Stimulated activated naive B cell treated with anti-CD40 and anti-IgM and Interleukin-4, amounts not matched to agents 10 μg/mL and 1 μg/mL and 100 μg/mL, for 72 hours (primary cell): ENCODE results near the gene GABBR2.

Source experiments
- ATAC-seq, 2 donors: fragments of 150-1000 bp; cut with Tn5 transposase; replicated peaks; 2 replicates each; pipeline ENCODE4 v1.10.0; 2021; ENCODE audit warnings: moderate library complexity in 1 of 2
- DNase-seq: peaks from one replicate; pipeline ENCODE4 v3.0.0; 2021
- H3K27ac Mint-ChIP-seq: one replicate; pipeline ENCODE4 v1.8.0; 2022; ENCODE audit warnings: mild to moderate bottlenecking, mixed read lengths
- H3K27me3 Mint-ChIP-seq, 2 donors: one replicate each; pipeline ENCODE4 v1.8.0; 2022; ENCODE audit warnings: mixed read lengths in 2 of 2
- H3K36me3 Mint-ChIP-seq, 2 donors: one replicate each; pipeline ENCODE4 v1.8.0; 2022; ENCODE audit warnings: mixed read lengths in 2 of 2, mild to moderate bottlenecking in 1 of 2
- H3K4me1 Mint-ChIP-seq, 2 donors: one replicate each; pipeline ENCODE4 v1.8.0; 2022; ENCODE audit warnings: mixed read lengths in 2 of 2, mild to moderate bottlenecking in 1 of 2
- H3K4me3 Mint-ChIP-seq, 2 donors: one replicate each; pipeline ENCODE4 v1.8.0; 2022; ENCODE audit warnings: mild to moderate bottlenecking in 2 of 2, mixed read lengths in 2 of 2, moderate library complexity in 1 of 2
- H3K9me3 Mint-ChIP-seq, 2 donors: one replicate each; pipeline ENCODE4 v1.8.0; 2022; ENCODE audit warnings: mixed read lengths in 2 of 2, mild to moderate bottlenecking in 1 of 2

The GABBR2 gene

DNA sequence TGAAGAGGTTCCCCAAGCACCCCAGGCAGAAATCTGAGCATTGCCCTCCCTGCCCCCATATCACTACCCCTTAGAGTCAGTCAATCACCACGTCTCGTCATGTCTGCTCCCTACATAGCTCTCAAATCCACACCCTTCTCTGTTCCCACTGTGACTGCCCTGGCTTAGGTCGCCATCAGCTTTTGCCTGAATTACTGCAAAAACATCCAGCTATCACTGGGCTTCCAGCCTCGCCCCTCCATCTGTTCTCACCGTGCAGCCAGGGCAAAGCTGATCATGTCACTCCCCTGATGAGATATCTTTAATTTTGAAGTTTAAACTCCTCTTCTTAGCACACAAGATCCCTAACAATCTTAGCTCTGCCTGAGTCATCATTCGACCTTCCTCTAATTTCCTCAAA is 363.7 kb downstream of the GABBR2 start:
- H3K27ac Mint-ChIP-seq, result no peak overlapping the region
- ATAC-seq, result no peak
- peaks cover 21 to 24% of the 10 kb centered on the region in 2 donors for H3K27me3 Mint-ChIP-seq

DNA sequence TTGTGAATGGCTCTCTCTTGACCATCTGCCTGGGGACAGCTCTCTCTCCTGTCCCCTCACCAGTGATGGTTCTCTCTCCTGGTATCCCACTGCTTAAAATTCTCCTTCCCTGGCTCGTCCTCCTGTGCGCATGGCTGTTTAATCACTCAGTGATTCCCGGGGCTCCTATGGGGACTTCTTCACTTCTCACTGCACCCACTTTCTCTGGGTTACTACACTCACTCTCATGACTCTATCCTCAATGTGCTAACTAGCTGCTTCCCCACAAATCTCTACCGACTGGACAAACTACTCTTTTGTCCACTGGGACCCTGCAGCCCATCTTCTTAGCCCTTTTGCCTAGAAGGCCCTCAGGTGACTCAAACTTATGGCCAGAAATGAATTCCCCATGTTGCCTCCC is 364.2 kb downstream of the GABBR2 start:
- ATAC-seq (no peak), DNase-seq (no peak)
- Mint-ChIP-seq H3K27ac (no peak overlapping the region), H3K4me1 (no peaks in the 10 kb centered on the region), H3K36me3 (no peaks in the 10 kb centered on the region), H3K9me3 (peaks cover 3 to 12% of the 10 kb centered on the region in 2 donors), H3K4me3 (no peak overlapping the region), H3K27me3 (peaks cover 21 to 24% of the 10 kb centered on the region in 2 donors)

More for the DNA sequence above, 363.7 kb downstream of the GABBR2 start:
- Mint-ChIP-seq H3K9me3 (peaks cover 0 to 10% of the 10 kb centered on the region in 2 donors), H3K36me3 (no peaks in the 10 kb centered on the region), H3K4me3 (no peak overlapping the region), H3K4me1 (no peaks in the 10 kb centered on the region)
- no peak for DNase-seq

DNA sequence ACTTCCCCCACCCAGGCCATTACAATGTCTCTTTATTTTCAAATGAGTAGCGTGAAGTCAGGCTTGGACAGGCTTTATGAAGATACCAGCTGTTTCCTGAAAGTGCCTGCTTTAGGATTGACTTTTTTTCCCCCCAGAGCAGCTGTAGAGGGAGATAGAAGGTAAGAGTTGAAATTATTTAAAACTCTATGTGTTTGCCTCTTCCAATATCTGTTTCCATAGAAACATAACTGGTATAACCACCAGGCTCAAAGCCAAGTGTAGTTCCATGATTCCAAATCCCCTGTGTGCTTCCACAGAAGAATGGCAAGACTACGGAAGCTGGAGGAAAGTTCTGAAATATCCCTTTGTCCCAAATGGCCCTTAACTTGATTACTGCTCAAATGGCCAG is 365.9 kb downstream of the GABBR2 start:
- no peak overlapping the region for H3K27ac Mint-ChIP-seq

DNA sequence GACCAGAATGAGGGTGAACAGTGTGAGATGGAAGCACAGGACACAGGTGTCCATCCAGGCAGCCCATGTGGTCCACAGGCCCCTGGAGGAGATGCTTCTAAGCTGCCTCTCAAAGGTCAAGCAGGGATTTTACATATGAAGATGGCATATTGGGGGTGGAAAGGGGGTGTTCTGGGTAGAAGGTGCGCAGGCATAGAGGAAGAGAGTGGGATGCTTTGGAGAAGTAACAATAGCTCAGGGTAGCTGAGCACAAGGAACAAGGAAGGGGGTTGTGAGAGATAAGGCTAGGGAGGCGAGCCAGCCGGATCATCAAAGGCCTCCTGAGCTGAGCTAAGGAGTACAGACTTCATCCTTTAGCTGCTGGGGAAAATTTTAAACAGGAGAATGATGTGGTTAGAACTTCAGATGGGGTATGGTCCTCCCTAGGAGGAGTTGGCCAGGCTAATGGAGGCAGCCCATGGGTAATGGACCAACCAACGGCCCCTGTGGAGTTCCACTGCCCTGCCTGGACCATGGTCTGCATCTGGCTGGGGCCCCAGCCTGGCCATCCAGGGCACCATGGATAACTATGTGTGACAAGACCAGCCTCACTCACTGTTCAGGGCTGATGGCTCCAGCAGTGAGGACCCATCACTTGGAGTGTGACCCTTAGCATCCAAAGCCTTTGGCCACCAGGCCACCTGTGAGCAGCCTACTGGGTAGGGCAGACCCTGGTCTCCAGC is 366.5 kb downstream of the GABBR2 start:
- Mint-ChIP-seq H3K9me3 (peaks cover 3 to 5% of the 10 kb centered on the region in 2 donors), H3K4me1 (no peaks in the 10 kb centered on the region), H3K36me3 (no peaks in the 10 kb centered on the region), H3K27ac (no peak overlapping the region), H3K27me3 (peaks cover 20 to 32% of the 10 kb centered on the region in 2 donors), H3K4me3 (no peak overlapping the region)
- DNase-seq, result no peak
- ATAC-seq, result no peak

More for the DNA sequence above, 365.9 kb downstream of the GABBR2 start:
- Mint-ChIP-seq H3K4me3 (no peak overlapping the region), H3K4me1 (no peaks in the 10 kb centered on the region), H3K9me3 (peaks cover 3 to 8% of the 10 kb centered on the region in 2 donors), H3K27me3 (peaks cover 20 to 32% of the 10 kb centered on the region in 2 donors), H3K36me3 (no peaks in the 10 kb centered on the region)
- no peak for DNase-seq
- no peak for ATAC-seq

DNA sequence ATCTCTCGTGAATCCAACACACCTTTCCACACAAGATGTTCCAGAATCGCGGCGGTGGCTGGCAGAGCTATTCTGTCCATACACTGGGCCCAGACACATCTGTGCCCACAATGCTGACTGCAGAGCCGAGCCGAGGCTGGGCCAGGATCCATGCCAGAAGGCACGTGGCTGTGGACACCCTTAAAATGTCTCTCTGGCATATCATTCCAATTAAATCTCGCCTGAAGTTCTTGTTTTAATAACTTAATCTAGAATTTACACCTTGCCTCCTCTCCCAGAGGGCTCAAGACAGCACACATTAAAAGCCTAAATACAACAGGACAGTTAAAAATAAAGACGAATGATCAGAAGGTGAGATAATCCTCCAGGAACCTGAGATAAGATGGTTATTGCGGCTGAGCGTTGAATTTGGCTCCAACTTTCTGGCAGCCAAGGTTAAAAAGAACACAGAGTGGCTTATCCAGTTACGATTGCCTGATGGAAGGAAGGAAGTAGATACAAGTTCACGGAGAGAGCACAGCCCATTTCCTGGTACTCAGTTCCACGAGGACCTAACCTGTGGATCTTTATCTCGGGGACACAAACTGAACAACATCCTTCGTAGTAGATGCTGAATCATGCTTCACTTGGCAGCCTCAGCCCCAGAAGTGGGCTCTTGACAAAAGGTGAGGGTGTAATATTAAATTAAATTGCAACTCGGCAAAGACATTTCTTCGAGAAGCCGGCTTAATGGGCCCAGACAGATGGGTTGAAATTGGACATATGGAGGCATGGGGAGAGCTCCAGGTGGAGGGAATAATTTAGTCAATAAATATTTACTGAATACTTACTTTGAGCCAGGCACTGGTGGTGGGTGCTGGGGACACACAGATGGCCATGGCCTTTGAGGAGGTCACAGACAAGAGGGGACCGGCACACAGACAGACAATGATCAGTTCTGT is 367.3 kb downstream of the GABBR2 start:
- no peaks in the 10 kb centered on the region for H3K4me1 Mint-ChIP-seq
- H3K9me3 Mint-ChIP-seq, result peaks cover 3 to 5% of the 10 kb centered on the region in 2 donors
- no peaks in the 10 kb centered on the region for H3K36me3 Mint-ChIP-seq
- DNase-seq (no peak), ATAC-seq (no peak)
- H3K27me3 Mint-ChIP-seq, result peaks cover 20 to 32% of the 10 kb centered on the region in 2 donors
- H3K27ac Mint-ChIP-seq, result no peak overlapping the region
- H3K4me3 Mint-ChIP-seq, result no peak overlapping the region

DNA sequence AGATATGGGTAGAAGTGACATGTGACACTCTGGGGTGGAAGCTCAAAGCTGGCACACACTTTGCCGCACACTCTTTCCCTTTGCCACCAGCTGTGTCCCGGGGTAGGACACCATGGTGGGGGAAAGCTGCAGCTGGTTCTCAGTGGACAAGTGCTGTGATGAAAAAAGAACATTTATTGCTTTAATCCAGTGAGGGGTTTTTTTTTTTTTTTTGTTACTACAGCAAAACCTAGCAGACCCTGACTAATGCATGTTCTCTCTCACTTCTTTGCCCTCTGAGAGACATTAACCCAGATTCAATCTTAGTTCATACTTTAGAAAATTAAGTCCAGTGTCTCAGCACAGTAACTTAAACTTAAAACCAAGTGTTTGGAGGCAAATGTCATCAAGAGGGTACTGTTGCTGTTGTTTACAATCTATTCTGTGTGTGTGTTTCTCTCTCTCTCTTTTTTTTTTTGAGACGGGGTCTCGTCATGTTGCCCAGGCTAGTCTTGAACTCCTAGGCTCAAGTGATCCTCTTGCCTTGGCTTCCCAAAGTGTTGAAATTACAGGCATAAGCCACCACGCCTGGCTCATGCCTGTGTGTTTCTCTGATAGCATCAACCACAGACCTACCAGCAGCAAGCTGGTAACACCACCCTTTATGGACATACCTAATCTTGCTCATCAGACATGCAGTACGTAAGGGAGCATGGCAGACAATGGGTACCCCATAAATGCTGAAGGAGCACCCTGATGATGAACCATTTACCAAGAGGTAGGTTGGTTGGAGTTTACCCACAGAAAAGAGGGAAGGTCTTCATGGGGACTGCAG is 368.5 kb downstream of the GABBR2 start:
- no peaks in the 10 kb centered on the region for H3K4me1 Mint-ChIP-seq
- DNase-seq, result no peak
- H3K27me3 Mint-ChIP-seq, result peaks cover 26 to 35% of the 10 kb centered on the region in 2 donors
- no peaks in the 10 kb centered on the region for H3K36me3 Mint-ChIP-seq
- H3K9me3 Mint-ChIP-seq, result peaks cover 3 to 5% of the 10 kb centered on the region in 2 donors
- ATAC-seq, result no peak
- H3K4me3 Mint-ChIP-seq, result no peak overlapping the region
- H3K27ac Mint-ChIP-seq, result no peak overlapping the region

DNA sequence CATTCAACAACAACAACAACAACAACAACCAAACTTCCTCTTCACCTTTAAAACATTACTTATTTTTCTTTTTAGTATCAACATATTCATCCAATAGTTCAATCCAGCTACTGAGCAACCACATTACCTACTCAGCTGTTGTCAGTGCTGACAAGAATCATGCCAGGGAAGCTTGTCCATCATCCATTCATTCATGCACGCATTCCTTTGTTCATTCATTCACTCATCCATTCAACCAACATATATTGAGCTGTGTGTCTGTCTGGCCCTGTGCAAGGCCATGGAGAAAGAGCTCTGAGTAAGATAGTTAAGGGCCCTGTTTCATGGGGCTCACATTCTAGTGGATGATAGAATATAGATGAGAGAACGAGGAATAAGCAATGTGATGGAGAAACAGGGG is 373.1 kb downstream of the GABBR2 start:
- Mint-ChIP-seq H3K4me1 (peaks cover 0 to 2% of the 10 kb centered on the region in 2 donors), H3K36me3 (no peaks in the 10 kb centered on the region), H3K9me3 (peaks cover 3 to 5% of the 10 kb centered on the region in 2 donors), H3K4me3 (no peak overlapping the region), H3K27me3 (peaks cover 25 to 30% of the 10 kb centered on the region in 2 donors), H3K27ac (no peak overlapping the region)
- DNase-seq (no peak), ATAC-seq (no peak)

DNA sequence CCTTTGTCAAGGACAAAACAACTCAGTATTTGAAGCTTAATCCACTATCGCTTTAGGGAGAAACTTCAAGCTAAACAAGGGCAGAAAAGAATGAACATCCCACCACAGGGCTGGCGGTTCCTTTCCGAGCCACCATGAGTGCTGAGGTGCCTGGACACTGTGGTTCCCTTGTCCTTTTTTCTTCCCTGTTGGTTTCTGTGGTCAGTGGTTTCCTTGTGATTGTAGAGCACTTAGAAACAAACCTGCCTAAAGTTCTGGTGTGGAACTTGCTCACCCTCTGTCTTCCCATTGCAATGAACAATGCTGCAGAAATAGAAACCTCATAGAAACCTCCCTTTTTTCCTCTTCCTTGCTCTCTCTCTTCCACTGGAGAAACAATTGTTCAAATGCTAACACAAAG is 373.9 kb downstream of the GABBR2 start:
- DNase-seq (no peak), ATAC-seq (no peak)
- Mint-ChIP-seq H3K27ac (no peak overlapping the region), H3K9me3 (peaks cover under 1 to 1% of the 10 kb centered on the region in 2 donors), H3K36me3 (no peaks in the 10 kb centered on the region), H3K4me1 (peaks cover 0 to 2% of the 10 kb centered on the region in 2 donors), H3K4me3 (no peak overlapping the region), H3K27me3 (peaks cover 21 to 28% of the 10 kb centered on the region in 2 donors)

DNA sequence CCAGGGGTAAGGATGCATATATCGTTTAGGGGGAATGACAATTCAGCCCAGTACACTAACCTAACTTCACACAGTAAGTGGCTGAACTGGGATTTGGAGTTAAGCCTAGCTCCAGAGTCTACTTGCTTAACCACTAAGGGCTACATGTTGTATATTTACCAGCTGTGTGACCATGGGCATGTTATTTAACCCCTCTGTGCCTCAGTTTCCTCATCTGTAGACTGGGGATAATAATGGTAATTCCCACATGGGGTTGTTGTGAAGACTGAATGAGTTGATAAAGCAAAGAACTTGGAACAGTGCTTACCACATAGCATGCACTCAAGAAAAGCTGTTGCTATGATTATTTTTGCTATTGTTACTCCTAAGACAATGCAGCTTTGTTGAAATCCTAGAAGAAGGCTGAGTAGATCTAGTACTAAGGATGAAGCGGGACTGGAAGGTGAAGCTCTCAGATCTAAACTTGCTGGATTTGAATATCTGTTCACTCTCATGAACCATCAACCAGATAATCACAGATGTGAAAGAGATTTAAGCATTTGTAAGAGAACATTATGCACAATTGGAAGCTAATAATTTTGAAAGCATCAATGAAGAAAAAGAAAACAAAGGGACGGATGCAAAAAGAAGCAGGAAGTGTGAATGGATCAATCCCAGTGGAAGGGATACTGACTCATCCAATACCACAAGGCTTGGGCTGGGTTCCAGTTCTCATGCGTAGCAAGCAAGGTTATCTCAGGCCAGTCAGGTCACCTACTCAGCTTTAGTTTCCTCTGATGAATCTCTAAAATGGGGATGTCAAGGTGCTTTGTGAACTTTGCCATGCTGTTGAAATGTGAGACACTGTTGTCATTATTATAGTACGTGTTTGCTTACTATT is 374.8 kb downstream of the GABBR2 start:
- peaks cover 0 to 2% of the 10 kb centered on the region in 2 donors for H3K4me1 Mint-ChIP-seq
- no peak overlapping the region for H3K4me3 Mint-ChIP-seq
- no peak for ATAC-seq
- no peaks in the 10 kb centered on the region for H3K9me3 Mint-ChIP-seq
- no peak for DNase-seq
- H3K27me3 Mint-ChIP-seq, result peaks cover 19 to 20% of the 10 kb centered on the region in 2 donors
- H3K27ac Mint-ChIP-seq, result no peak overlapping the region
- no peaks in the 10 kb centered on the region for H3K36me3 Mint-ChIP-seq

DNA sequence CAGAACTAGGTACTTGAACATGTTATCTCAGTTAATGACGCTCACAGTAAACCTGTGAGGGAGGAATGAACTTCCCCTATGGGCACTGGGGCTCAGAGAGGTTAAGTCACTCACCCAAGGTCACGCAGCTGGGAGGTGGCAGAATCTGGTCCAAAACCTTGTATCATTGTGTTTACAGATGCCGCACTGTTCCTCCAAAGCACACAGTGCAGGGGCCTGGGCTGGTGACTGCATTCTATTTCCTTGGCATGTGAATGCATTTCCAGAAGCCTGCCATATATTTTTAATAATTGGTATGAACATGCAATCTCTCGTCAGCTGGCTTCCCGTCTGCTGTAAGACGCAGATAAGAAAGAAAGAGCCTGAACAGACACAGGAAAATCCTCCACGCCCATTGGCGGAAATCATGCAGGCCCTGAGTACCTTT is 376.3 kb downstream of the GABBR2 start:
- no peak overlapping the region for H3K27ac Mint-ChIP-seq

DNA sequence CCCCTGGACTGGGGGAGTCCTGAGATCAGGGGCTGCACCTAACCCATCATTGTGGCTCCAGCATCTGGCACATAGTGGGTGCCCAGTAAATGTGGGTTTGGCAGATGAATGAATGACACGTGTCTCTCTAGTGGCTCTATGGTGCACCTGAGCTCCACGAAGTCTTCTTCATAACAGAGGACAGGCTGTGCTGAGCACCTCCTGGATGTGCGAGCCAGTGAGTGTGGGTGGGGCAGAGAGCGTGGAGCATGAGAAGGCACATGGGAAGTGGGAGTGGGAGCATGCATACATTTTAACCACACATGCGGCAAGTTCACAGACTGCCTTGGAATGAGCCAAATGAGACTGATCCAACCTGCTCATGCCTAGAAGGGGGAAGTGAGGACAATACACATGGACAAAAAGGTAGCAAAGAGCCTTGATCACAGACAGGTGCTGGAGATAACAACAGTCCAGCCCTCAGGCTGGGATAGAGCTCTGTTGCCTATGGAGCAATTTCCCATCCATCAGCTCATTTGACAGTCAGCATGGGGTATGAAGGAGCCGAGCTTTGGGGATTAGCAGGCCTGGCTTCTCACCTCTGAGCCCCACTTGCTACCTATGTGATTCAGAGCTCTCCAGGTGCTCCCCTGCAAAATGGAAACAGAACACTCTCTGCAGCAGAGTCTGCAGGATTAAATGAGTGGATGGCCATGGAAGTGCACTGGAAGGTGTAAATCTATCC is 377.0 kb downstream of the GABBR2 start:
- H3K27ac Mint-ChIP-seq, result no peak overlapping the region
- peaks cover 0 to 2% of the 10 kb centered on the region in 2 donors for H3K4me1 Mint-ChIP-seq
- no peak overlapping the region for H3K4me3 Mint-ChIP-seq
- no peak for ATAC-seq
- DNase-seq, result no peak
- peaks cover 17 to 23% of the 10 kb centered on the region in 2 donors for H3K27me3 Mint-ChIP-seq
- H3K36me3 Mint-ChIP-seq, result no peaks in the 10 kb centered on the region
- H3K9me3 Mint-ChIP-seq, result no peaks in the 10 kb centered on the region

More for the DNA sequence above, 376.3 kb downstream of the GABBR2 start:
- Mint-ChIP-seq H3K9me3 (no peaks in the 10 kb centered on the region), H3K36me3 (no peaks in the 10 kb centered on the region), H3K4me1 (peaks cover 0 to 2% of the 10 kb centered on the region in 2 donors), H3K4me3 (no peak overlapping the region), H3K27me3 (peaks cover 17 to 23% of the 10 kb centered on the region in 2 donors)
- no peak for DNase-seq
- ATAC-seq, result no peak

DNA sequence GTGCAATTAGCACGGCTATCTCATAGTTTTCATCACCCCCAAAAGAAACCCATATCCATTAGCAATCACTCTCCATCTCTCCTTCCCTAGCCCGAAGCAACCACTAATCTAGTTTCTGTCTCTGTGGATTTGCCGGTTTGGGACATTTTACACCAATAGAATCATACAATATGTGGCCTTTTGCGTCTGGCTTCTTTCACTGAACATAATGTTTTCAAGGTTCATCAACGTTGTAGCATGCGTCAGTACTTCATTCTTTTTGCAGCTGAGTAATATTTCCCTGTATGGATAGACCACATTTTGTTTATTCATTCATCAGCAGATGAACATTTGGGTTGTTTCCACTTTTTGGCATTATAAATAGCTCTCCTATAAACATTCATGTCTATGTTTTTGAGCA is 377.9 kb downstream of the GABBR2 start:
- Mint-ChIP-seq H3K27ac (no peak overlapping the region), H3K4me1 (peaks cover 0 to 2% of the 10 kb centered on the region in 2 donors), H3K9me3 (no peaks in the 10 kb centered on the region), H3K27me3 (peaks cover 14 to 20% of the 10 kb centered on the region in 2 donors), H3K36me3 (no peaks in the 10 kb centered on the region), H3K4me3 (no peak overlapping the region)
- ATAC-seq (no peak), DNase-seq (no peak)

DNA sequence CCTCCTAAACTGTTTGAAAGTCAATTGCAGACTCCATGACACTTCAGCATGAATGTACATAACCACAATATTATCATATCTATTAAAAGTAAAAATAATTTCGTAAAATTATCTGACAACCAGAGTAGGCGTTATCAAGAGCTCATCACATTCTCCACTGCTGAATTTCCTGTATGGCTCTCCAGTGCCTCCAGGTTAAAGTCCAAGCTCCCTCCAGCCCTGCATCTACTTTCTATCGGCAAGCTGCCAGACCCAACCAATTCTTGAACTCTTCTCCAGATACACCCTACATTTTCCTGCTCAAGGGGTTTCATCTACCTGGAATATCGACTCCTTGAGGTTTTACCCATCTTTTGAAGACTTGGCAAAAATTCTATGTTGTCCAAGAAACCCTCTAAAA is 378.8 kb downstream of the GABBR2 start:
- no peak overlapping the region for H3K4me3 Mint-ChIP-seq
- ATAC-seq (no peak), DNase-seq (no peak)
- H3K36me3 Mint-ChIP-seq, result no peaks in the 10 kb centered on the region
- H3K27ac Mint-ChIP-seq, result no peak overlapping the region
- H3K4me1 Mint-ChIP-seq, result peaks cover 0 to 2% of the 10 kb centered on the region in 2 donors
- H3K9me3 Mint-ChIP-seq, result no peaks in the 10 kb centered on the region
- peaks cover 11 to 17% of the 10 kb centered on the region in 2 donors for H3K27me3 Mint-ChIP-seq
